Measurements from ENCODE around the gene USP5. TPM values are rescaled to one million over a fixed set of nuclear protein-coding genes. Genes with fewer than 3 reads are reported as not detected.
A peak's percentile ranks its signal among the peaks of the same experiment; 100 is the strongest.

Gene USP5
- total and polyA plus RNA-seq, 2 donors (not counting 3 experiments of a cell fraction or from before 2014, with no cell fraction given) = 68.9 to 135 TPM

DNA sequence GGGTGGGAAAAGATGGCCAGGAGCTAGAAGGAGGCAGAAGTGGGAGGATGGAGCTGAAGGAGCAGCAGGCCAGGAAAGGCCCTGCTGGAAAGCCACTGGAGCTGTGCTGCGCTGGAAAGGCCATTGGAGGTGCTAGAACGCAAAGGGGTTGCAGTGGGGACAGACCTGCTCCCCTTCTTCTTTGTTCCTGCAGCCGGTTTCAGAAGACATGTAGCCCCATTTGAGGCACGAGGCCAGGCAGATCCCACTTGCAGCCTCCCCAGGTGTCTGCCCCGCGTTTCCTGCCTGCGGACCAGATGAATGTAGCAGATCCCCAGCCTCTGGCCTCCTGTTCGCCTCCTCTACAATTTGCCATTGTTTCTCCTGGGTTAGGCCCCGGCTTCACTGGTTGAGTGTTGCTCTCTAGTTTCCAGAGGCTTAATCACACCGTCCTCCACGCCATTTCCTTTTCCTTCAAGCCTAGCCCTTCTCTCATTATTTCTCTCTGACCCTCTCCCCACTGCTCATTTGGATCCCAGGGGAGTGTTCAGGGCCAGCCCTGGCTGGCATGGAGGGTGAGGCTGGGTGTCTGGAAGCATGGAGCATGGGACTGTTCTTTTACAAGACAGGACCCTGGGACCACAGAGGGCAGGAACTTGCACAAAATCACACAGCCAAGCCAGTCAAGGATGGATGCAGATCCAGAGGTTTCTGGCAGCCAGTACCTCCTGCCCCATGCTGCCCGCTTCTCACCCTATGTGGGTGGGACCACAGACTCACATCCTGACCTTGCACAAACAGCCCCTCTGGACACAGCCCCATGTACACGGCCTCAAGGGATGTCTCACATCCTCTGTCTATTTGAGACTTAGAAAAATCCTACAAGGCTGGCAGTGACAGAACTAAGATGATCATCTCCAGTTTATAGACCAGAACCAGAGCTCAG lies 32.6 kb upstream of the USP5 start:
- DNase-seq (ENCODE audit: low read depth, low spot score) (peak; percentile 16), FAIRE-seq (no peak)
- BruUV-seq (replicated peaks) = no TSS peak
- peaks cover 3% of the 10 kb centered on the region in 2 experiments for H3K27me3 ChIP-seq (ENCODE audit: control insufficient read depth in 2 of 2, insufficient read depth in 2 of 2, low read length in 2 of 2)
- H3K9me1 ChIP-seq (replicated peaks; ENCODE audit: control insufficient read depth, extremely low read depth, insufficient read depth, low read length) = no peaks in the 10 kb centered on the region
- dilution Hi-C loops (cut with MboI; ENCODE audit: extremely low pct_ligation_motif_present, low sequenced_read_pairs) = no loop called here
- POLR2A ChIA-PET = no interaction called here
- H2AFZ ChIP-seq (ENCODE audit: low read depth, low read length) = peak overlapping the region; percentile 74
- H3K9me3 ChIP-seq (replicated peaks; ENCODE audit: control insufficient read depth, insufficient read depth, low read length) = no peaks in the 10 kb centered on the region
- no peak overlapping the region for H3K9ac ChIP-seq (replicated peaks; ENCODE audit: extremely low read depth, insufficient read depth, low read length)
- CTCF ChIA-PET = interaction anchor here (0.7 kb wide), 1 partner anchor 67 kb away, joined by 4 read pairs; the partner anchor contains the start of gene MLF2
- H3K27ac ChIP-seq (ENCODE audit: insufficient read depth, low read depth, low read length) = no peak overlapping the region
- H4K20me1 ChIP-seq (replicated peaks; ENCODE audit: control insufficient read depth, extremely low read depth, insufficient read depth, low read length) = no peaks in the 10 kb centered on the region
- no peaks in the 10 kb centered on the region for H3K36me3 ChIP-seq (ENCODE audit: control insufficient read depth in 2 of 2, extremely low read depth in 1 of 2, insufficient read depth in 2 of 2, low read length in 2 of 2)
- H3K4me3 ChIP-seq (replicated peaks in 1 of 3; ENCODE audit: insufficient read depth in 1 of 3, low read depth in 1 of 3, low read length in 3 of 3) = no peak overlapping the region
- TF ChIP-seq GATA2 (IDR thresholded peaks at IDR 0.05; ENCODE audit: insufficient read depth, insufficient read length, low read depth, low read length) (no peak), EZH2 (IDR thresholded peaks at IDR 0.05; ENCODE audit: borderline replicate concordance, low read depth, low read length, severe bottlenecking) (no peak), MYC (IDR thresholded peaks at IDR 0.05; ENCODE audit: low read depth, low read length) (no peak), JUN (IDR thresholded peaks at IDR 0.05; ENCODE audit: borderline replicate concordance, insufficient read depth, insufficient read length, low read depth) (no peak), FOS (IDR thresholded peaks at IDR 0.05; ENCODE audit: borderline replicate concordance, insufficient read depth, low read length) (no peak), POLR2AphosphoS5 (IDR thresholded peaks at IDR 0.05; ENCODE audit: insufficient read depth, low read depth, low read length) (no peak), CTCF (IDR thresholded peaks at IDR 0.05; ENCODE audit: extremely low read depth in 1 of 2, insufficient read depth in 1 of 2, low read depth in 1 of 2, low read length in 2 of 2) (no peak), POLR2A (IDR thresholded peaks at IDR 0.05; ENCODE audit: low read depth, low read length) (no peak)
- TF ChIP-seq, protein P1, sequence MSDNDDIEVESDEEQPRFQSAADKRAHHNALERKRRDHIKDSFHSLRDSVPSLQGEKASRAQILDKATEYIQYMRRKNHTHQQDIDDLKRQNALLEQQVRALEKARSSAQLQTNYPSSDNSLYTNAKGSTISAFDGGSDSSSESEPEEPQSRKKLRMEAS (IDR thresholded peaks at IDR 0.05; ENCODE audit: insufficient read depth, insufficient read length) = no peak
- no peak overlapping the region for H3K4me2 ChIP-seq (ENCODE audit: insufficient read depth, low read length)
- intact Hi-C loops (cut with micrococcal nuclease) = no loop called here
- H3K4me1 ChIP-seq (ENCODE audit: control insufficient read depth, extremely low read depth, insufficient read depth, low read length) = peaks cover 12% of the 10 kb centered on the region
- no peaks in the 10 kb centered on the region for H3K79me2 ChIP-seq (ENCODE audit: control insufficient read depth, insufficient read depth, low read length)
